ENCODE measurements around the gene PRR14L.

- no peak for TF ChIP-seq CTCF (IDR thresholded peaks at IDR 0.05)
- TF ChIP-seq ZFX (IDR thresholded peaks at IDR 0.05; ENCODE audit: borderline replicate concordance): no peak
Measured at GRCh38 chr22:31773416-31773815, 23.5 kb upstream of the PRR14L start.

Measured in 22Rv1 (cell line).